GM08714 (cell line): ENCODE data around the gene PTPRN2.
"Not testable (repeated sequence)": the region's sequence is repeated elsewhere in the genome, so short reads cannot be mapped to it uniquely, and the experiment has no call there.

Source experiments
- H3K4me3 ChIP-seq: fragments of 200-500 bp; sonication (Bioruptor generic); 2 replicates; pipeline ENCODE4 v1.5.1; 2014; ENCODE audit warnings: mild to moderate bottlenecking, low read length, inconsistent platforms
- ZNF274 ChIP-seq: IDR thresholded peaks from 2 replicates; pipeline ENCODE4 v1.6.1; 2012; ENCODE audit warnings: mild to moderate bottlenecking, low read depth, low read length

The PTPRN2 gene

DNA sequence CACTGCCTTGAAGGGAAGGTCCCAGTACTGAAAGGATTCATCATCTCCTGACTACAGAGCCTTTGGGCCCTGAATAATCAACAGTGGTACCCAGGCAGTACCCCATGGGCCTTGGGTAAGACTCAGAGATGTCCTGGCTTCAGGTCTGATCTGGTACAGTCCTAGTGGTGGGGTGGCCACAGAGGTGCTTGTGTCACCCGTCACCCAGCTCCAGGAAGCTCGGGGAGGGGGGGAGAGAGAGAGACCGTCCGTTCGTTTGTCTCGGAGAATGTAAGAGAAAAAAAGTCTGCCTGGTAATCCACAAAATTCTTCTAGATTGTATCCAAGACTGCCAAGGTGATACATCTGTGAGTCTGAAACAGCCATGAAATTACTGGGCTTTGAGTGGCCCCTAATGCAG is 381.3 kb downstream of the PTPRN2 start:
- H3K4me3 ChIP-seq = no peak overlapping the region
- no peak for TF ChIP-seq ZNF274

DNA sequence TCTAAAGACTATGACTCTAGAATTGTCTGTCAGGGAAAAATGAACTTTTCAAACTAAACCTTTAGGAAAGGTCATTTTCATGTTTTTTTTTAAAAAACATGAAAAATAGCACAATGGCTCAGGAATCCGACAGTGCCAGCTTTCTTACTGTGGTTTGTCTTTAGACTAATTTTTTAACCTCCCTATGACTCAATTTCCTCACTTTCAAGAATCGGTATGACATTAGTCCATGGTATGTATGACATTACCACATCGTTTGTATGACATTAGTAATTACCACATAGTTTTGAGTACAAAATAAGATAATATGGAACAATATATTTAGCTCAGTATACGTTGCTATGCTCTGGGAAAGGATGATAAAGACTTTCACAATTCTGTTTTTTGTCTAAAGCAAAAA is 383.2 kb downstream of the PTPRN2 start:
- no peak for TF ChIP-seq ZNF274
- H3K4me3 ChIP-seq = no peak overlapping the region

GRCh38 chr7:158203948-158204347 is 383.7 kb downstream of the PTPRN2 start:
- not testable (repeated sequence) for H3K4me3 ChIP-seq

DNA sequence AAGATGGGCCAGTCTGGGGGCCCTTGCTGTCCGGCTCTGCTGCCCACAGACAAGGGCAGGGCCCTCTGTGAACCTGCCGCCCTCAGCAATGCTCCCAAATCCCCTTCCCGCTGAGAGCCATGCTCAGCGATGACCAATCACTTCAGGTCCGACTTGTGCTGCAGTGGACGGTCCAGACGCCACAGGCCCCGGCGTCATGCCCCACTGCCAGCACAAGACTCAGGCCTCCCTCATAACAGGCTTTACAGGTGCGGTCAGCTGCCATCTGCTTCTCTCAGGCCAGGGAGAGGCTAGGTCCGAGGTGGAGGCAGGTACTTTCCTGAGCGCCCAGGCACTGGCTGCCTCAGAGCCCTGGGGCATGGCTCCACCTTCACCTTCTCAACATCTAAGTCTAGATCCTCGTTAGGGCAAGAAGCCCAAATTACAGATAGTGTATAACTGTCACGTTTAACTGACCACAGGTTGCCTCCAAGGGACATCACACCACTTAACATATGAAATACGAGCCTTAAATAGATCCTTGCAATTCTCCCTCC is 393.2 kb downstream of the PTPRN2 start:
- no peak for TF ChIP-seq ZNF274
- H3K4me3 ChIP-seq = no peak overlapping the region

DNA sequence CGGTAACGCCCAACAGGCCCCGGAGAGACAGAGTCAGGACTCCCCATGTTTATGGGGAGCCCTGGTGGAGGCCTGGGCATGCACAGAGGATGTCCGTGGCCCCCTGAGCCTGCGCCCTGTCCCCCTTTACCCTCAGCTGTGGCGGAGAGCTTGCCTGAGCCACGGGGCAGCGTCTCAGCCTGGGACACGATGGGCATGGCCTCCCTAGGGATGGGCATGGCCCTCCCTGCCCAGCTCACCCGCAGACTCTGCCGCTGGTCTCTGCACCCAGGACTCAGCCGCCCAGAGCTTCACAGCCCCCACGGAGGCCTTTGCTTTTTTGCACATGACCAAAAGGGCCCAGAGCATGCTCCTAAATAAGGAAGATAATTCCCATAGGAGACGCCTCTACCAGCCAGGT is 394.2 kb downstream of the PTPRN2 start:
- no peak overlapping the region for H3K4me3 ChIP-seq

GRCh38 chr7:158192956-158193355 is 394.7 kb downstream of the PTPRN2 start:
- TF ChIP-seq ZNF274 = no peak
- no peak overlapping the region for H3K4me3 ChIP-seq

More for the DNA sequence above, 394.2 kb downstream of the PTPRN2 start:
- TF ChIP-seq ZNF274 = no peak

DNA sequence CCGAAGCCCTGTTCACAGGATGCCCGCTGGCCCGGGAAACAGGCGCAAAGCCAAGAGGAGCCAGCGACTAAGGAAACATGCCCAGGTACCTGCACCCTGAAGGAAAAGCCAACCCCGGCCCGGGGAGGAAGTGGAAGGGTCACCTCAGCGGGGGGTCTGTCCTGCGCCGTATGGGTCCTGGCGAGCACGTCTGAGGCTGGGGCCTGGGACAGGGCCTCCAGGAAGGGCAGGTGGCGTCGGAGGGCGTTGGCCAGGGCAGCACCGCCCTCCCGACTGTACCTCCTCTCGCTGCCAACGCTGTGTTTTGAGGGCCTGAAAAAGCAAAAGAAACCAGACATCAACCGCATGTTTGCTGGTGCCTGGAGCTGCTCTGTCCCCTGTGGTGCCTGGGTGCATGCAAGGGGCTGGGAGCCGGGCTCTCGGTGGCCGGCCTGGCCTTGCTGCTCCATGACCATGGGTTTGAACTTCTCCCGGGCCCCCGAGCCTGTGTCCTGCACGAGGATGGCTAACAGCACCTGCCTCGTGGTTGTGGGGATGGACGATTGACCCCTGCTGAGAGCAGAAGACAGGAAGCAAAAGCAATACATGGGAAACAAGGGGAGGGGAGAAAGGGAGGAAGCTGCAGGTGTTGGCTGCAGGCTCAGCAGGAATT is 395.3 kb downstream of the PTPRN2 start:
- no peak for TF ChIP-seq ZNF274
- H3K4me3 ChIP-seq = no peak overlapping the region

DNA sequence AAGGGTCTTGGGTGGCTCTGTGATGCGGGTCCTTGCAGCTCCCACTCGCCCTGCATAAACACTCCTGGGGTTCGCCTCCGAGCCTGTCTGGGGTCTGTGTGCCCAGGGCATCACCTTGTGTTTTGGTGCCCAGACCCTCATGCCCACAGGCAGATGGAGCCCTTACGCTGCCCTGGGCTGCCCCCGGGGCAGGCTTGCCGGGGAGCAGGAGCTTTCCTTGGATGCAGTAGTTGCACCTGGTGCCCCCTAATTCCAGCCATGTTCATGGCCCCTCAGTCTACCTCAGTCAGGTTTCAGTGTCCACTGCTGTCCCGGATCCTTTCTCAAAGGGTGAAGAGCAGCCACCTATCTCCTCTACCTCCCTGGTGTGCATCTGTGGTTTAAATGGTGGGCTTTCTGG is 396.0 kb downstream of the PTPRN2 start:
- no peak for TF ChIP-seq ZNF274

DNA sequence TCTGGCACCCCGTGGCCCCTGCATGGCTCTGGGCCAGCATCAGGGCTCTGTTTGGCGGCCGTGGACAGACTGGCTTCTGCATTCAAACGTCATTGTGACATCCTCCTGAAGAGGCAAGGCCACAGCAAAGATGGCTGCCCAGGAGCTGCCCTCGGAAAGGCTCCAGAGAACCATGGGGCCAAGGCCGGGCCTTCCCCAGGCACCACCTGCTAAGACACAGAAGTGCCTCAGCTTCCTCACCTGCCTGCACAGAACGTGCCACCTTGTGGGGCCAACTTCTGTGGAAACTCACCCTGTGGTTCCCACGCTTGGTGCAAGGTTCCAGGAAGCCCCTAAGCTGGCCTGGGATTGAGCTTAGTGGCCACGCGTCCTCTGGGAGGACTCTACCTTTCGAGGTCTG is 396.9 kb downstream of the PTPRN2 start:
- TF ChIP-seq ZNF274 = no peak

More for the DNA sequence above, 396.0 kb downstream of the PTPRN2 start:
- H3K4me3 ChIP-seq = no peak overlapping the region

GRCh38 chr7:158188676-158189075 is 398.9 kb downstream of the PTPRN2 start:
- TF ChIP-seq ZNF274 = no peak
- H3K4me3 ChIP-seq = no peak overlapping the region

More for the DNA sequence above, 396.9 kb downstream of the PTPRN2 start:
- H3K4me3 ChIP-seq = no peak overlapping the region

GRCh38 chr7:158187694-158187994 is 400.0 kb downstream of the PTPRN2 start:
- no peak overlapping the region for H3K4me3 ChIP-seq
- TF ChIP-seq ZNF274 = no peak

- TF ChIP-seq ZNF274 = no peak
- H3K4me3 ChIP-seq = no peak overlapping the region
Measured at GRCh38 chr7:158186864-158187693, 400.5 kb downstream of the PTPRN2 start.

- H3K4me3 ChIP-seq = no peak overlapping the region
- no peak for TF ChIP-seq ZNF274
Measured at GRCh38 chr7:158186406-158186805, 401.2 kb downstream of the PTPRN2 start.

DNA sequence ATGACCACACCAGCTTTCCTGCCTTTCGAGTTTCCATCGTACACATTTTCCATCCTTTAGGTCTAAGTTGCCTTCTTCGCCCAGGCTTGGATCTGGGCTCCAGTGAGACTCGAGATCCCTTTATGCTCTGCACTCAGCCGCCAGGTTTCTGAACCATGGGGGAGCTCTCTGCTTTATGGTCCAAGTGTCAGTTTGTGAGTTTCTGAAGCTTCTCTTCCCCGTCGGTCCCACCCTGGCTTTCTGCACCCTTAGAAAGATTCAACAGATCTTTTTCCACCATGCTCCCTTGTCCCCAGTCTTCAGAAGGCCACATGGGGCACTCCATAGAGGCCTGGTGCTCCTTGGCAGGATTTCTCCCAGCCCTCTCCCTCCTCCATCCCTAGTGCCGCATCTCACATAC is 402.0 kb downstream of the PTPRN2 start:
- TF ChIP-seq ZNF274 = no peak
- no peak overlapping the region for H3K4me3 ChIP-seq

DNA sequence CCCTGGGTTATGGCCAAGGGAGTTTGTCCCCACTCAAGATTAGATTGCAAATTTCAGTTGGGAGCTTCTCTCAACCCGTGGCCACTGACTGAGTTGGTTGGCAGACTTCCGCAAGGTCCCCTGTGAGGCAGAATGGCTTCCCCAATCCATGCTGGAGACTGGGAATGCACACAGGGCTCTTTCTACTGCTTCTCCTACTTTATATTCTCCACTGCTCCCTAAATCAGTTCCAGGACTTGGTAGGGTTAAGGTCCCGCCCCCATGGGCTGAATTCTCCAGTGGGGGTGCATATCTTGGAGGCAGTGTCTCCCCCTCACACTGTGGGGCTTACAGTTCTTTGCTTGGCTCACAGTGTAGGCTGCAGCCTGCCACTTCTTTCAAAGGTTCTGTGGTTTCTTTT is 404.2 kb downstream of the PTPRN2 start:
- H3K4me3 ChIP-seq = no peak overlapping the region
- TF ChIP-seq ZNF274 = no peak
